NCI-H1092 (cell line): ENCODE results near the gene TBCE.

ENCODE experiments used
- DNase-seq: peaks from one replicate; lab custom pipeline; 2025; lab: John Stamatoyannopoulos, UW

The TBCE gene

GRCh38 chr1:235410467-235410866, 43.2 kb downstream of the TBCE start:
- DNase-seq = no peak

DNA sequence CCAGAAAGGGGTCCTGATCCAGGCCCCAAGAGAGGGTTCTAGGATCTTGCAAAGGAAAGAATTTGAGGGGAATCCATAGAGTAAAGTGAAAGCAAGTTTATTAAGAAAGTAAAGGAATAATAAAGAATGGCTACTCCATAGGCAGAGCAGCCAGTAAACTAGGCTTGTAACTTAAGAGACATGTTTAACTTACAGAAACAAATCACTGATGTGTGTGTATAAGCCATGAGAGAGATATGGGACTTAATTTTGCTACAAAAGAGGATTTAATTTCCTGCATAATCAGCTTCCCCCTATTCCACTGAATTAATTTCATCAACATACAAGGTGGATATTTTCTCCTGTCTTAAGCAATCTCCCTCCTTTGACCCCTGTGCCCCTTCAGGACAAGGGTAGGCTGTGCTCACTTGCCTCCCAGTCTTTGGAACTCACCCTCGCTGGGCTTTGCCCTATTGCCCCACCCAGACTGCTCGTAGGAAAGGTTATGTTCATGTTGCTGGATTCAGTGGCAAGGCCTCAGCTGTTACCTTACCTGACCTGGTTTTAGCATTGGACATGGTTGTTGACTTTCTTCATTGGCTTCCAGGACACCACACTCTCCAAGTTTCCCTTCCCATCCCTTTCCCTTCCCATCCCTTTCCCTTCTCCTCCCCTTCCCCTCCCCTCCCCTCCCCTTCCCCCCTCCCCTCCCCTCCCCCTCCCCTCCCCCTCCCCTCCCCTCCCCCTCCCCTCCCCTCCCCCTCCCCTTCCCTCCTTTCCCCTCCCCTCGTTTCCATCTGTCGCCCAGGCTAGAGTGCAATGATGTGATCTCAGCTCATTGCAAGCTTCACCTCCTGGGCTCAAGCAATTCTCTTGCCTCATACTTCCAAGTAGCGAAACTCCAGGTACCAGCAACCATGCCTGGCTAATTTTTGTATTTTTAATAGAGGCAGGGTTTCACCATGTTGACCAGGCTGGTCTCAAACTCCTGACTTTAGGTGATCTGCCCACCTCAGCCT, 44.6 kb downstream of the TBCE start:
- DNase-seq = no peak

DNA sequence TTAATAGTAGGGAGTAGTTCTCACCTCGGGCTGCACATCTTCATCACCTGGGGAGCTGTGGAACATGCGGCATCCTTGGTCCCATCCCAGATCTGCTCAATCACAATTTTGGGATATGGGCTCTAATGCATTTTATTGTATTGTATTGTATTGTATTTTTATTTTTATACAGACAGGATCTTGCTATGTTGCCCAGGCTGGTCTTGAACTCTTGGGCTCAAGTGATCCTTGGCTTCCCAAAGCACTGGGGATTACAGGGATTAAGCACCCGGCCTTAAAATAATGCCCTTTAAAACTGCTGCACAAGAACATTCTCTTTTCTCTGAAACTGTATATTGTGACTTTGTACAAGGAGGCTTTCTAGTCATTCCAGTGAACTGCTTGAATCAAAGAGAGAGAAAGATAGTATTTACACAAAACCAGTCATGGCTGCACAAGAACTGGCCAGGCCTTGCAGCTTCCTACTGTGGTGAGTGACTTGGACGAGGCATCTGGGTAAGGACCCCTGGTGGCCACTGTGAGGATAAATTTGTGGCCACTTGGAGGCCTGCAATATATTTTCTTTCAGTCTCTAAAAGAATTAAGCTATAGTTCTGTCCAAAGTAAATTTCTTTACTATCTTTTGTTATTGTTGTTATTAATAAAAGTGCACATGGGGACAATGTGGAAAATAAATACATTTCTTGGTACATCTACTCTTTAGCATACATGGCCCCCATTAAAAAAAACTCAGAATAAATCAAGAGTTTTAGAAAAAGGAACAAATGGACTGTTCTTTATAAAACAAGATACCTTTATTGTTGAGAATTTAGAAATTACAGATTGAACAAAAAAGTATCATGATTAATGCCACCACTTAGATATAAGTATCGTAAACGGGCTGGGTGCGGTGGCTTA, 48.0 kb downstream of the TBCE start:
- DNase-seq = peak; percentile 39

DNA sequence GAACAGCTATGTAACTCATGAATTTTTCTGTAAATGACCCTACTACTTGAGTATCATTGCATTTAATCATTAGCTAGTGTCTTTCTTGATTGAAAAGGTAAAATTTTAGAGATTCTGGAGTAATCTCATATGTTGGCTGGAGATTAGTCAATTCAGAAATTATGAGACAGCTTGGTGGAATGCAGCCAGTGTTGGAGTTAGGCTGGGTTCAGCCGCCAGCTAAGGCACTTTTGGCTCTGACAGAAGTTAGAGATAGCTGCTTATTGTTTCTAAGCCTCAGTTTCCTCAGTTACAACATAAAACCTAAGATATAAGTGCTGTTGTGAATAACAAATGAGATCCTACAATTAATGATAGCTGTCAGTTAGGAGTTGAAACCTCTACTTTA, 49.4 kb downstream of the TBCE start:
- DNase-seq = no peak

- peak; percentile 46 for DNase-seq
Observed at GRCh38 chr1:235417086-235417697, 50.0 kb downstream of the TBCE start.

DNA sequence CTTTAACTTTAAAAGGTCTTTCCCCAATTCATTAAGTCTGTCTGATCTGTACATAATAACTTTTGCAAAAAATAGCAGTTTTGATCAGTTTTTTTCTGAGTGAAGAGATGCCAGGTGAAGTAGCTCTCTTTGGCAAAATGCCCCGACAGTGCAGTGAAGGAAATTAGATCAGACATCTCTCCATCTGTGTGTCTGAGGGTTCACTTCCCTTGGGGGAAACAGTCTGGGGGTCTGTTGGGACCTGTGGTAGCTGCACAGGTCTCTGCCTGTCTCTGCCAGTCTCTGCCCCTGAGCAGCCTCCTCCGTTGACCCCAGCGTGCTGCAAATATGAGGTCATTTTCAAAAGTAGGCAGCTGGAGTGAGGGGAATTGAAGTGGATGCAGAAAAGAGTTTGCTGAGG, 54.5 kb downstream of the TBCE start:
- no peak for DNase-seq

GRCh38 chr1:235423214-235423652, 56.0 kb downstream of the TBCE start:
- no peak for DNase-seq

GRCh38 chr1:235424092-235424491, 56.9 kb downstream of the TBCE start:
- DNase-seq = no peak

GRCh38 chr1:235425357-235425756, 58.1 kb downstream of the TBCE start:
- DNase-seq = no peak

- DNase-seq = no peak
Observed at GRCh38 chr1:235426143-235426542, 58.9 kb downstream of the TBCE start.

GRCh38 chr1:235426680-235427079, 59.5 kb downstream of the TBCE start:
- no peak for DNase-seq

- no peak for DNase-seq
Observed at GRCh38 chr1:235427447-235427846, 60.2 kb downstream of the TBCE start.

DNA sequence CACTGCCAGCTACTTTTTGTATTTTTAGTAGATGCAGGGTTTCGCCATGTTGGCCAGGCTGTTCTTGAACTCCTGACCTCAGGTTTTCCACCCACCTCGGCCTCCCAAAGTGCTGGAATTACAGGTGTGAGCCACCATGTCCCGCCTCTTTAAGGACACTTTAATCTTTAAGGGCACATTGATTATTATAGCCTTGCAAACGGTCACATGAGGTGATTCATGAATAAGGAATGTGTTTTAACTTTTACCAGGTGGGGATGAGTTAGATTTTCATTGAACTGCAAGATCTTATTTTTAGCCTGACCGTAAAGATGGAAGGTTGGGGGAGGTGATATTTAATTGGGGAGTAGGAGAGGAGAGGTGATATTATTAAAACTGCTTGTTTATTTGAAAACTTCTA, 61.9 kb downstream of the TBCE start:
- no peak for DNase-seq

- DNase-seq = no peak
Observed at GRCh38 chr1:235430991-235431390, 63.8 kb downstream of the TBCE start.

DNA sequence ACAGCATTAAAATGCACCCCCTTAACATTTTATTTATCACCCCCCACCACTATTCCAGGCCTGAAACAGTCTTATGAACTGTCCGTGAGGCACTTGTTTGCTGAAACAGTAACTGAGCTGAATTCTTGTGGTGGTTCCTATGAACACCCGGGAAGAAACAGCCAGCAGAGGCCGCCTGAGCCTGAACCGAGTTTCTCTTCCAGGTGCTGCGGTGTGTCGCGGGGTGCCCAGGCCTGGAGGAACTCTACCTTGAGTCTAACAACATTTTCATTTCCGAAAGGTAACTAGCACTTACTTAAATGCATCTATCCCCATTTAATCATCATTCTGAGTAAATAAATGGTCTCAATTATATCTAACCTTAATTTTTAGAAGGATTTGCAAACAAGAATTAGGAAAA, 66.8 kb downstream of the TBCE start:
- no peak for DNase-seq

- no peak for DNase-seq
Observed at GRCh38 chr1:235441159-235441685, 74.0 kb downstream of the TBCE start.

DNA sequence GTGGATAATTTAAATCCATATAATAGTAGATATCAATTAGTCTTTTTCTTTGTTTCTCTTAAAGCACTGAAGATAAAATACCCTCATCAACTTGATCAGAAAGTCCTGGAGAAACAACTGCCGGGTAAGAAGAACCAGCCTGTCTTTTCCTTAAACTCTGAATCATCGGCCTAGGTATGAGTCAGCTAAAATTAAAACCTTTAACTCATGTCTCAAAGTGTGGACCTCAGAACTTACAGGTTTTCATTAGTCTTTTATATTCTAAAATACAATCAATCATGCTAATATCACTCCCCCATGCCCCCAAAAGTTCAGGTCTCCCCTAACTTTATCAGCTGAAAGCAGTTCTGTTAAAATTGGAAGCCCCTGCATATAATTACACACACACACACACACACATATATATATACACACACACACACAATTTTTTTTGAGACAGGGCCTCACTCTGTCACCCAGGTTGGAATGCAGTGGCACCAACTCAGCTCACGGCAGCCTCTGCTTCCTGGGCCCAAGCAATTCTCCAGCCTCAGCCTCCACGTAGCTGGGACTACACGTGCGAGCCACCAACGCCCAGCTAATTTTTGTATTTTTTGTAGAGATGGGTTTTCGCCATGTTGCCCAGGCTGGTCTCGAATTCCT, 75.7 kb downstream of the TBCE start:
- DNase-seq = no peak

- DNase-seq = no peak
Observed at GRCh38 chr1:235448616-235449015, 81.4 kb downstream of the TBCE start.

DNA sequence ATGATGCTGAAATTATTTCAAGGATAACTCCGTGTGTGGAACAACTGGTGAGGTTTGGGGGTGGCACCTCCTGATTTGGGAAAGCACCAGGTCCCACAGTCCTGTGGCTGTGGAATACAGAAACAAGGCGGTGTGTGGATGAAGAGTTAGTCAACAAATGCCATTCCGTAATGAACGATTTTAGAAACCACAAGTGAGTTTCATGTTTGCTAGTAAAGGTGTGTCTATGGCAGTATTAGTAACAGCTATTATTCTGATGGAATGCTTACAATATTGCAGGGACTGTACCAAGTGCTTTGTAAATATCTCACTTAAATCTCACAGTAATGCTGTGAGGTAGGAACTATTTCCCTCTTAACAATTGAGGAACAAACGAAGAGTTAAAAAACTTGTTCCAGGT, 83.2 kb downstream of the TBCE start:
- no peak for DNase-seq

DNA sequence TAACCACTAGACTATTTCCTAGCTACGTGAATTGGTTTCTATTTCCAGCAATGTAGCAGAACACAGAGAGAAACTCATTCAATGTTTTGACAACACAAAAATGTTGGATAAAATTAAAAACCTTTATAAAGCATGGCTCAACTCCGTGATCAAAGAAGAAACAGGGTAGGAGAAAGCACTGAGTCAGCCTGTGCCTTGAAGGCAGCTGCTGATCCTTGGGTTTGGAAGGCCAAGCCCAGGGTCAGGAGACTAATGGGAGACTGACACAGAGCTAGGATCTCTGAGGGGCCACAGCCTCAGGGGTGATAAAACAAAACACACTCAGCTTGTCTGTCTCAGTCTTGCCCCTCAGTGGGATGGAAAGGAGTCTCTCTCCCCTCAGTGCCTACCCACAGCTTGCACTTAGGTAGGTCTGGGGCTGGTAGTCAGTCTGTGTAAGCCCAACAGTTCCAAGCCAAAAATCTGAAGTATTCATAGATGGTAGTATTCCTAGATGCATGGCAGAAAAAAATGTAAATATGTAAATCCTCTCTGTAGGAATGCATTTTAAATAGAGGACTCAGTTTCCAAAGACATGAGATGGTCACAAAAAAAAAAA, 83.8 kb downstream of the TBCE start:
- no peak for DNase-seq

GRCh38 chr1:235454021-235454420, 86.8 kb downstream of the TBCE start:
- DNase-seq = no peak
